ENCODE results near the gene SLCO4A1.

DNA sequence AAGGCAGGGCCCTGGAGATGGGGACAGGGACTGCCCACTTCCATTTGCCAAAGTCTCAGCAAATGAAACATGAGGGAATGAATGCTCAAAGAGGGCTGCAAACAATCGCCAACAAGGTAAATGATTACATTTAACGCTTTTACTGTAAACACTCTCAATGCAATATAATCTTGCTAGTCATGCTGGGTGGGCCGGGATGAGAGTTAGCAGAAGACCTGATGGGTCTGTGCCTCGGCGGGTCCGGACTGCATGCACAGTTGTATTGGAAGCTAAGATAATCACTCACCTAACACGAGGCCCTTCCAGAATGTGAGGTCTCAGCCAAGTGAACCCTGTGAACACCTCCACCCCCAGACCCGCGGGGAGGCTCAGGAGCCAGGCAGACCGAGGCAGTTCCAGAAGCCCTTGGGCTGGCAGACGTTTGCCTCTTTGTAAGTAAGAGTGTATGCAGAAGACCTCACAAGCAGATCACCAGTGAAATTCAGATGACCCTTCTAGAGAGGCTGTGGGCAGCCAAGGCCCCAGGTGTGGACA lies 4.7 kb upstream of the SLCO4A1 start:
- TF ChIP-seq, protein P1, sequence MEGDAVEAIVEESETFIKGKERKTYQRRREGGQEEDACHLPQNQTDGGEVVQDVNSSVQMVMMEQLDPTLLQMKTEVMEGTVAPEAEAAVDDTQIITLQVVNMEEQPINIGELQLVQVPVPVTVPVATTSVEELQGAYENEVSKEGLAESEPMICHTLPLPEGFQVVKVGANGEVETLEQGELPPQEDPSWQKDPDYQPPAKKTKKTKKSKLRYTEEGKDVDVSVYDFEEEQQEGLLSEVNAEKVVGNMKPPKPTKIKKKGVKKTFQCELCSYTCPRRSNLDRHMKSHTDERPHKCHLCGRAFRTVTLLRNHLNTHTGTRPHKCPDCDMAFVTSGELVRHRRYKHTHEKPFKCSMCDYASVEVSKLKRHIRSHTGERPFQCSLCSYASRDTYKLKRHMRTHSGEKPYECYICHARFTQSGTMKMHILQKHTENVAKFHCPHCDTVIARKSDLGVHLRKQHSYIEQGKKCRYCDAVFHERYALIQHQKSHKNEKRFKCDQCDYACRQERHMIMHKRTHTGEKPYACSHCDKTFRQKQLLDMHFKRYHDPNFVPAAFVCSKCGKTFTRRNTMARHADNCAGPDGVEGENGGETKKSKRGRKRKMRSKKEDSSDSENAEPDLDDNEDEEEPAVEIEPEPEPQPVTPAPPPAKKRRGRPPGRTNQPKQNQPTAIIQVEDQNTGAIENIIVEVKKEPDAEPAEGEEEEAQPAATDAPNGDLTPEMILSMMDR (optimal IDR thresholded peaks at IDR 0.05 in 1 of 3, IDR thresholded peaks at IDR 0.05 in 1 of 3, conservative IDR thresholded peaks at IDR 0.05 in 1 of 3; ENCODE audit: extremely low read depth in 1 of 3, insufficient read depth in 2 of 3, low read length in 3 of 3): no peak
- no peak for TF ChIP-seq EZH2 (IDR thresholded peaks at IDR 0.05; ENCODE audit: low read length)
